Natural killer cell treated with Interleukin-12 subunit alpha and Interleukin-12 subunit beta and Interleukin-15 and Interleukin-18, amount 100 ng/mL, for 72 hours (primary cell): Measurements from ENCODE around the gene QRICH1. TPM values are rescaled to one million over a fixed set of nuclear protein-coding genes. Genes with fewer than 3 reads are reported as not detected.

Source experiments
- ATAC-seq, 2 donors: fragments of 150-1000 bp; cut with Tn5 transposase in 1 of 2; sonication (Bioruptor Pico), chemical (Tn5 transposase) in 1 of 2; 2 replicates each; pipeline ENCODE4 v1.10.0; 2021
- DNase-seq: peaks from one replicate; pipeline ENCODE4 v3.0.0; 2022; ENCODE audit warnings: low spot score
- H3K27ac Mint-ChIP-seq, 2 donors: 1 replicate in 1 of 2; 2 replicates in 1 of 2; pipeline ENCODE4 v1.8.0; 2022; ENCODE audit warnings: mixed read lengths in 2 of 2, mild to moderate bottlenecking in 1 of 2, moderate library complexity in 1 of 2
- H3K27me3 Mint-ChIP-seq, 2 donors: 1 replicate in 1 of 2; 2 replicates in 1 of 2; pipeline ENCODE4 v1.8.0; 2022; ENCODE audit warnings: mixed read lengths in 2 of 2
- H3K36me3 Mint-ChIP-seq: one replicate; pipeline ENCODE4 v1.8.0; 2022; ENCODE audit warnings: mixed read lengths
- H3K4me1 Mint-ChIP-seq, 2 donors: 1 replicate in 1 of 2; 2 replicates in 1 of 2; pipeline ENCODE4 v1.8.0; 2022; ENCODE audit warnings: low read depth in 2 of 2, mixed read lengths in 2 of 2, mild to moderate bottlenecking in 1 of 2
- H3K4me3 Mint-ChIP-seq: one replicate; pipeline ENCODE4 v1.8.0; 2022; ENCODE audit warnings: mixed read lengths
- H3K9me3 Mint-ChIP-seq: 2 replicates; pipeline ENCODE4 v1.8.0; 2022; ENCODE audit warnings: mixed read lengths
- total RNA-seq, 2 donors: library from RNA; stranded (reverse); gene quantifications; one replicate each; pipeline ENCODE4 v1.2.3, GENCODE V29; 2022

The QRICH1 gene
- total RNA-seq, 2 donors from 2014 or later: 127 to 145 TPM

DNA sequence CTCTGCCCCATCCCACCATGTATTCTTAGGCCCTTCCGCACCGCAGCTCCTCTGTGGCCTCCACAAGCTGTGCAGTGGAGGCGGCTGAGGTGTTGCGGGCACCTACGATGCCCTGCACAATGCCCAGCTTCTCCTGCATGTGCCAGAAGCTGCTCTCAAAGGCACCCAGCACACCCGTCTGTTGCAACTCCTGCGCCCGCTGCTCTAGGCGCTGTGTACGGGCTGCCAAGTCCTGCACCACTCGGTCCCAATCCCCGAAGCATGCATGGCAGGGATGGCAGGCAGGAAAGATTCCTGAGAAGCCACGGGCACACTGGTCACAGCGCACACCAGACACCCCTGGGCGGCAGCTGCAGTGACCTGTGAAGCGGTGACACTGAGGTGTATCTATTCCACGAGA, 29.8 kb upstream of the QRICH1 start:
- Mint-ChIP-seq H3K36me3 (no peaks in the 10 kb centered on the region), H3K27me3 (no peaks in the 10 kb centered on the region), H3K9me3 (no peaks in the 10 kb centered on the region), H3K27ac (no peak overlapping the region), H3K4me3 (no peak overlapping the region), H3K4me1 (peaks cover 9 to 13% of the 10 kb centered on the region in 2 donors)
- no peak for ATAC-seq
- DNase-seq: no peak

DNA sequence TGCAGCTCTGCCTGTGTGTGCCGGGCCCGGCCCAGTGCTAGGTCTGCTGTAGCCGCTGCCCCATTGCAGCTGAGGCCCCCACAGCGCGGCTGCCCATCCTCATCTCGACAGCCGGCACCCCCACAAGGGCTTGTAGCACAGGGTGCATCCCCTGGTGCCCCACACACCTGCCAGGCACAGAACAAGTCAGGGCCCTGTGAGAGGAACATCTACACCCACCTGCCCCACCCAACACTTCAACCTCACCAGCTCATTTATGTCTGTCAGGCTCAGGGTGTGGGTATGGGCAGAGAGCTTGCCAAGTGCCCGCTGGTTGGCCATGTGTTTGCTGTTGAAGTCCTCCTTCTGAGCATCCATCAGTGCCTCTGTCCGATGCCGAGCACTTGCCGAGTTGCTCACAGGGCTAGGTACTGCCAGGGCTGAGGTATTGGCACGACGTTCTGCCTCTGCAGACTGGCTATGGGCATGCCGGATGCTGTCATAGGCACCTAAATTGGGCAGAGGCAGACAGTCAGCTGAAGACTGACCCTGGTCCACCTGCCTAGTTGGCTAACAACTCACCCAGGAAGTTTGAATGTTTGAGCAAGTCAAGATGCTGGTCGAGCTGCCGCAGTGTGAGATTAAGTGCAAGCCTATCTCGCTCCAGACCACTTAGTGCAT, 29.1 kb upstream of the QRICH1 start:
- Mint-ChIP-seq H3K27ac (no peak overlapping the region), H3K9me3 (no peaks in the 10 kb centered on the region), H3K4me1 (peaks cover 9 to 13% of the 10 kb centered on the region in 2 donors), H3K36me3 (no peaks in the 10 kb centered on the region), H3K27me3 (no peaks in the 10 kb centered on the region), H3K4me3 (no peak overlapping the region)
- DNase-seq (no peak), ATAC-seq (no peak)

DNA sequence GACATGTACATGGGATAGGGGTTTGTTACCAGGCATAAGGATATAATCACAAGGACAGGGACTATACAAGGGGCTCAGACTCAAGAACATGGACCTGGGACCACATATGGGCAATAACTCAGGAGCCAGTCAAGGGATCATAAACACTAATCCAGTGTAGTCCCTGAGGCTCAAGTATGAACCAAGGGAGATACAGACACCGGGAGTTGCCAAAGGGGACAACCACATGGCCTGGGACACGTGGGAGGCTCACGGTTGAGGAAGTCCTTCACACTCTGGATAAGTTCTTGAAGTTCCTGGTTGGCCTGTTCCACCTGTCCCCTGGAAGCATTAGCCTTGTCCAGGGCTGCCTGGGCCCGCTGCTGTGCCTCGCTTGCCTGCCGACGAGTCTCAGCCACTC, 28.6 kb upstream of the QRICH1 start:
- Mint-ChIP-seq H3K4me1 (peaks cover 9 to 13% of the 10 kb centered on the region in 2 donors), H3K27me3 (no peaks in the 10 kb centered on the region), H3K27ac (peak overlapping the region; percentile 51 to 89), H3K9me3 (no peaks in the 10 kb centered on the region), H3K4me3 (no peak overlapping the region), H3K36me3 (no peaks in the 10 kb centered on the region)
- DNase-seq (no peak), ATAC-seq (no peak)

DNA sequence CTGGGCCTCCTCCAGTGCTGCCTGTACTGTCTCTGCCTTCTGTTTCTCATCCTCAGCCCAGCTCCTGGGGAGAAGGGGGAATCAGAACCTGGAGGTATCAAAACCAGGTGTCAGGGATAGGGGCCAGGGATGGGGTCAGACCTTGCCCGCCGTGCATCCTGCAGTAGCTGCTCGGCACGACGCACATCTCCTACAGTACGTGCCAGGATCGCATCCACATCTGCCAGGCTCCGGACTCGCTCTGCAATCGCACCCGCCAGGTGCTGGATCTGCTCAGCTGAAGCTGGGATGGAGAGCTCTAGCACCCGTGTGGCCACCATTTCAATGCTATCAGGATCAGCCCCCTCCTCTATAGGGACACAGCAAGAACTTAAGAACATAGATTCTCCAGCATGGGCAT, 28.2 kb upstream of the QRICH1 start:
- no peaks in the 10 kb centered on the region for H3K9me3 Mint-ChIP-seq
- no peak for DNase-seq
- H3K4me3 Mint-ChIP-seq: peak overlapping the region; percentile 27
- peaks cover 9 to 13% of the 10 kb centered on the region in 2 donors for H3K4me1 Mint-ChIP-seq
- no peaks in the 10 kb centered on the region for H3K27me3 Mint-ChIP-seq
- no peak for ATAC-seq
- peak overlapping the region; percentile 51 to 89 for H3K27ac Mint-ChIP-seq
- no peaks in the 10 kb centered on the region for H3K36me3 Mint-ChIP-seq

DNA sequence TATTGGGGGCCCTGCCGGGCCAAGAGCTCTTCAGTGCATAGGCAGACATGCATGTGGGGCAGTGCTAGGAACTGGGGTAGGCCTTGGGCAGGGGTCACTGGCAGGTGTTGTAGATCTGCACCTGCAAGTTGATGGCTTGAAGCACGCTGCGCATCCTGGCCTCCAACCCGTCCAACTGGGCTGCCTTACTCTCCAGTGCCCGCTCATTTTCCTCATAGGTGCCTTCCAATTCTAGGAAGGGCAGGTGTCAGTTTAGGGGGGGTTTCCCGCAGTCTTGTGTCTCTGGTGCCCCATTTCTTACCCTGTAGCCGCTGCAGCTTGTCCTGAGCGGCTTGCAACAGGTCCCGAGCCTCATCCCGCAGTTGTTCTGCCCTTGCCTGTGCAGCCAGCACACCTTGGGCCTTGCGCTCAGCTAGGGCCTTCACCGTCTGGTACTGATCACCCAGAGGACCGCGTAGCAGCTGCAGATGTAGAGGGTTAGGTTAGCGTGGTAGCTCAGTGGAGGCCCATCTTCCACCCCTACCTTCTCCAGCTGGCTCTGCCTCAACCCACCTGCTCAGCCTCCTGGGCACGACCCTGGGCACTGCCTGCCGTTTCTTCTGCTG, 27.4 kb upstream of the QRICH1 start:
- DNase-seq (no peak), ATAC-seq (no peak)
- Mint-ChIP-seq H3K36me3 (no peaks in the 10 kb centered on the region), H3K9me3 (no peaks in the 10 kb centered on the region), H3K4me1 (peaks cover 9 to 16% of the 10 kb centered on the region in 2 donors), H3K4me3 (peak overlapping the region; percentile 89), H3K27me3 (no peaks in the 10 kb centered on the region), H3K27ac (peak overlapping the region; percentile 51 to 89)

DNA sequence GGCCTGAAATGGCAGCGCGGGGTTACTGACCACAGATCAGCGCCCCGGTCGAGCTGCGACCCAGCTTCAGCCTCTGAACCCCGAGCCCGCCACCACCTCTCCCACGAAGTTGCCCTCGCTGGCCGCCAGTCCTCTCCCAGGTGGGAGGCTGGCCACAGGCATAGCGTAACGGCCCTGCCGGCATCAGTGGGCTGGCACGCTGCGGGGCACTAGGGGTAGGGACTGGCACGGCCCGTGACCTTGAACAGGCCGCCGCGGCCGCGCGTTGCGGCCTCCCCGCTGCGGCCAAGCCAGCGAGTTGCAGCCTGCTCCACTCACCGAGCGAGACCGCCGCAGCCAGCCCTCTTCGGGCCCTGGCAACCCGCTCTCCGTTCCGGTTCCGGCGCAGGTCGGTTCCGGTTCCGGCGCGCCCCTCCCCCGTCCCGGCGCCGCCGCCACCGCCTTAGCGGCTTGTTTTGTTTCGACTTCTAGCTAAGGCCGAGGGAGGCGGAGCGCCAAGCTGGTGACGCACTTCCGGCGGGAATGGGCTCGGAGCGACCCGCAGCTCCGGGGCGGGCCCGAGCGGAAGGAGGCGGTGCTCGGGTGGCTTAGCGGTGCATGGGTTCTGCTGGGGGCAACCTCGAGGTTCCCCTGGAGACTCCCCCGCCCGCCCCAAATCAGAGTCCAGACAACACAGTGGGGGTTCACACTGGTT, 26.7 kb upstream of the QRICH1 start, which contains the start of gene USP19:
Gene USP19 (minus strand): TSS at position 386 of the 694 bp plus-strand sequence. CDS start 1,678 bp downstream, outside the sequence.
- Mint-ChIP-seq H3K4me1 (peaks cover 9 to 16% of the 10 kb centered on the region in 2 donors), H3K4me3 (peak within 1 kb of the TSS; percentile 89), H3K27ac (peak within 1 kb of the TSS; percentile 70 to 89), H3K27me3 (no peaks in the 10 kb centered on the region), H3K36me3 (no peaks in the 10 kb centered on the region), H3K9me3 (no peaks in the 10 kb centered on the region)
- DNase-seq (peak; percentile 95), ATAC-seq (peak; percentile 94 to 97)

DNA sequence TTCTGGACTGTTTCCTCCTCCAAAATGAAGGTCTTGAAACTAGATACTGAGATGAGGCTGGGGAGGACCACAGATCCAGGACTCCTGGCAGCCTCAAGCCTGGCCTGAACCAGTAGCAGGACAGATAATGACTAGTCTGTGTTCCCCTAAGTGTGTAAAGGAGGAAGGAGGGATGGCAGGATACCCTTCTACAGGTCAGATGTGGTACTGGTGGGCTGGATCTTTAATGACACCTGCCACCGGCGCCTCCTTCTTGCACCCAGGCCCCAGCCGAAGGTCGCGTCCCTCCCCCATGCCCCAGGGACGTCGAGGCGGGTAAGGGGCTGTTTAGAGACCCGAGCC, 26.2 kb upstream of the QRICH1 start:
- Mint-ChIP-seq H3K4me3 (peak overlapping the region; percentile 89), H3K9me3 (no peaks in the 10 kb centered on the region), H3K4me1 (peaks cover 9 to 16% of the 10 kb centered on the region in 2 donors), H3K27me3 (no peaks in the 10 kb centered on the region), H3K27ac (peak overlapping the region; percentile 70 to 89), H3K36me3 (no peaks in the 10 kb centered on the region)
- ATAC-seq (no peak), DNase-seq (no peak)

DNA sequence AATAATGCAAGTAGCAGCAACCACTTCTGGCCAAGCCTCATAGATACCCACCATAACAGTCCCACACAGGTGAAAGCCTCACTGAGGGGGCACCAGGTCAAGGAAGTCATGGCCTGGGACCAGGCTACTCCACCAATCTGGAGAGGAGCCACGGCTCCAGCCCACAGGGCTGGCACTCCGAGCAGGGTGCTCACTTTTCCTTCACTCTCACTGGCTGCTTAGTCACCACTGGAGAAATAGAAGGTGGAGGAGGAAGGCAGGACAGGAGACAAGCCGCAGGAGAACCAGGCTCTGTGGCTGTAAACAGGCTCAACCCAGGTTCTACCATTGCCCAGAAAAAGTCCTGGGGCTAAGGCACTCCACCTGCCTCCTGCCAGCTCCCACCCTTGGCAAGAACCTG, 25.6 kb upstream of the QRICH1 start:
- Mint-ChIP-seq H3K4me1 (peaks cover 9 to 16% of the 10 kb centered on the region in 2 donors), H3K9me3 (no peaks in the 10 kb centered on the region), H3K27ac (peak overlapping the region; percentile 70 to 89), H3K27me3 (no peaks in the 10 kb centered on the region), H3K36me3 (no peaks in the 10 kb centered on the region), H3K4me3 (peak overlapping the region; percentile 89)
- DNase-seq: no peak
- ATAC-seq: no peak

DNA sequence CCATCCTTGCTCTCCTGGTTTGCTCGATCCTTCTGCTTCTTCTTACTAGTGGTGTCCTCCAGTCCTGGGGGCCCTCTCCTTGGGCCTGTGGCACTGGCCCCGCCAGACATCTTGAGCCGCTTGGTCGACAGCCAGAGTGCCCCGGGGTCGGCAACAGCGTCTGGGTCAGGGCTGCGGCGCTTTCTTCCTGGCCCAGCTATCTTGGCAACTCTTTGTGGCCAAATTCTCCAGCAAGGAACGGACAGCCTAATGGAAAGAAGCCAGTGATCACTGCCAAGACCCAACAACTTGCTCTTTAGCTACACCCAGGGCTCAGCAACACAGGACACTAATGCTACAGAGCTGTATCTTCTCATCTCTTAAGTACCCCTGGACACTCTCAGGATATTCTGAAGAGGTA, 25.2 kb upstream of the QRICH1 start:
- H3K27ac Mint-ChIP-seq: peak overlapping the region in 1 of 2 donors; percentile 70
- ATAC-seq: no peak
- H3K4me1 Mint-ChIP-seq: peaks cover 9 to 16% of the 10 kb centered on the region in 2 donors

DNA sequence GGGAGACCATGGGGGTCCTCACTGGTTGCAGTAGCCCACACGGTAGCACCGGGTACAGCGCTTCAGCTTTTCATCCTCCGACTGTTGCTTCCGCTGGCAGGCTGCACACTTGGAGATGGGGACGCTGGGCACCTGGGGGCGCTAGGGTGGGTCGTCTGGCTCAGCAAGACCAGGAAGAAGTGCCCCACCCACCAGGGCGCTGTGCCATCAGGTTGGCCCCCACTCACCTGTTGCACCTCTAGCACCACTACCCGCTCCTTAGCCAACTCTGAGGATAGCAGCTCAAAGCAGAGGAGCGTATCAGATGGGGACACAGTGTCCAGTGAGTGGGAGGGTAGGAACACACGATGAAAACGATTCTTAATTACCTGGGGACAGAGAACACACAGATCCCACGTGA, 18.4 kb upstream of the QRICH1 start:
- peaks cover 6% of the 10 kb centered on the region for H3K36me3 Mint-ChIP-seq
- DNase-seq (no peak), ATAC-seq (no peak)

More for the DNA sequence above, 25.2 kb upstream of the QRICH1 start:
- Mint-ChIP-seq H3K9me3 (no peaks in the 10 kb centered on the region), H3K4me3 (peak overlapping the region; percentile 32), H3K36me3 (no peaks in the 10 kb centered on the region), H3K27me3 (no peaks in the 10 kb centered on the region)
- no peak for DNase-seq

DNA sequence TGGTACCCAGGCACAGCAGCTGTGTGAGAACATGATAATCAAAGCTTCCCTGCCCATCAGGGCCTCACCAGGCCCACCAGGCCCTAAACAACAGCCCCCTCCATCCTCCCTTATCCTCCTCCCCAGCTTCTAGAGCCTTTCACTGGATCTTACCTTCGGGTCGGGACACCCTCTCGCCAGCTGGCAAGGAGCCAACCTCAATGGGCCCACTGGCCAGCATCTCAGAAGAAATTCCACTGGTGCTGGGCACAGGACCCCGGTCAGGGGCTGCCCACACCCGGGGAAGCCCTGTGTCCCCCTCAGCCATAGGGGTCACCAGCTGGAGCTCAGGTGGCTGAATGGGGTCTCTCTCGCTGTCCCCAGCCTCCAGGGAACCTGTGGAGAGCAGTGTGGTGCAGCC, 17.5 kb upstream of the QRICH1 start:
- no peak for ATAC-seq
- Mint-ChIP-seq H3K36me3 (peaks cover 6% of the 10 kb centered on the region), H3K27me3 (no peaks in the 10 kb centered on the region), H3K4me3 (no peak overlapping the region), H3K9me3 (no peaks in the 10 kb centered on the region), H3K27ac (no peak overlapping the region), H3K4me1 (peaks cover 0 to 6% of the 10 kb centered on the region in 2 donors)
- no peak for DNase-seq

More for the DNA sequence above, 18.4 kb upstream of the QRICH1 start:
- Mint-ChIP-seq H3K4me1 (peaks cover 0 to 9% of the 10 kb centered on the region in 2 donors), H3K27ac (no peak overlapping the region), H3K27me3 (no peaks in the 10 kb centered on the region), H3K4me3 (no peak overlapping the region), H3K9me3 (no peaks in the 10 kb centered on the region)

DNA sequence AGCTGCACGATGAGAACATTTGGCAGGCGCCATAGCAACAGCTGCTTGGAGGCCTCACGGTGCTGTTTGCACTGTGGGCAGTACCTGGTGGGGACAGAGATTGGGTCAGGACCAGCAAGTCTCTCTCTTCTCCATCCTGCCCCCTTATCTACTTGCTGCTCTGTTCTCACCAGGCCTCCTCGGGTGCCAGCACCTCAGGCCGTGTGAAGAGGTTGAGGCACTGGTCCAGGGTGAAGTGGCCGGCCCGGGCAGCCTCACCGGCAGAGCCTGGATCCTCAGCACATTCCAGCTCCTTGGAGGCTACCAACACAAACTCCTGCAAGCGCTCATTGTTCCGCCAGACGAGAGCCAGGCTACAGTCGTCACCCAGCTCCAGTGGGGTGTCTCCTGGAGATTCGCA, 16.9 kb upstream of the QRICH1 start:
- Mint-ChIP-seq H3K36me3 (peaks cover 6% of the 10 kb centered on the region), H3K4me3 (no peak overlapping the region), H3K4me1 (peaks cover 0 to 8% of the 10 kb centered on the region in 2 donors), H3K27ac (no peak overlapping the region), H3K9me3 (no peaks in the 10 kb centered on the region), H3K27me3 (no peaks in the 10 kb centered on the region)
- no peak for ATAC-seq
- DNase-seq: no peak

DNA sequence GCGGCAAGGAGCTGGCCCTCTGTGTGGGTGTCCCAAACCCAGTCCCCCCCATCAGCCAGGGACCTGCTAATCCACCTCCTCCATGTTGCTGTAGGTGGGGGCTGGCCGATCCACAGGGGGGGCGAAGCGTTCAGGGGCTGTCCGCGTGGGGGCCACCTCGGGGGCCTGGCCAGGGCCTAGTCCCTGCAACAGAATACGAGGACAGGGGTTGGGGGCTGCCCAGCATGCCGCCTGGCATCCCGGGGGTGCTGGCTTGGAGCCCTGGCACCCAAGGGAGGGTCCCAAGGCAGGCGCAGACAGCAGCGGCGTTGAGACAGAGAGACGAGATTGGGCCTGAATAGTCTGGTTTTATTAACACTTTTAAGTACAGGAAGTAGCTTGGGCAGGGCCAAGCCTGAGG, 14.5 kb upstream of the QRICH1 start:
- H3K9me3 Mint-ChIP-seq: no peaks in the 10 kb centered on the region
- H3K27me3 Mint-ChIP-seq: no peaks in the 10 kb centered on the region
- no peak overlapping the region for H3K4me3 Mint-ChIP-seq
- H3K4me1 Mint-ChIP-seq: peaks cover 17 to 28% of the 10 kb centered on the region in 2 donors
- H3K36me3 Mint-ChIP-seq: peaks cover 6% of the 10 kb centered on the region
- DNase-seq (no peak), ATAC-seq (no peak)
- no peak overlapping the region for H3K27ac Mint-ChIP-seq
